Type B pancreatic cell (in vitro differentiated cells): ENCODE data around the gene MAP7D2. TPM values are rescaled to one million over a fixed set of nuclear protein-coding genes. Genes with fewer than 3 reads are reported as not detected.
A peak's percentile ranks its signal among the peaks of the same experiment; 100 is the strongest.

Experiments used
- DNase-seq: peaks from one replicate; pipeline ENCODE4 v3.0.0; 2021; ENCODE audit warnings: mixed read lengths; ENCODE audit not compliant: unreplicated experiment; ENCODE audit errors: extremely low spot score
- H3K27ac Mint-ChIP-seq: 2 replicates; pipeline ENCODE4 v1.8.0; 2021; ENCODE audit warnings: mild to moderate bottlenecking, mixed read lengths
- H3K27me3 Mint-ChIP-seq: 2 replicates; pipeline ENCODE4 v1.8.0; 2021; ENCODE audit warnings: mixed read lengths
- H3K36me3 Mint-ChIP-seq: 2 replicates; pipeline ENCODE4 v1.8.0; 2021; ENCODE audit warnings: mixed read lengths
- H3K4me1 Mint-ChIP-seq: one replicate; pipeline ENCODE4 v1.8.0; 2021; ENCODE audit warnings: mixed read lengths; ENCODE audit not compliant: unreplicated experiment
- H3K4me3 Mint-ChIP-seq: 2 replicates; pipeline ENCODE4 v1.8.0; 2021; ENCODE audit warnings: mild to moderate bottlenecking, mixed read lengths
- H3K9me3 Mint-ChIP-seq: 2 replicates; pipeline ENCODE4 v1.8.0; 2021; ENCODE audit warnings: mixed read lengths
- CTCF ChIP-seq: fragments of 200-600 bp; sonication (generic); conservative IDR thresholded peaks from 2 replicates; pipeline ENCODE4 v1.5.0; 2021; ENCODE audit warnings: antibody characterized with exemption, mild to moderate bottlenecking
- total RNA-seq: library from RNA; stranded (reverse); gene quantifications from 2 replicates; pipeline ENCODE4 v1.2.1, GENCODE V29; 2021; ENCODE audit warnings: low replicate concordance

Gene MAP7D2
- total RNA-seq, 1 donor from 2014 or later, result 2.0 TPM

- Mint-ChIP-seq H3K36me3 (no peaks in the 10 kb centered on the region), H3K4me3 (no peak overlapping the region), H3K9me3 (no peaks in the 10 kb centered on the region), H3K27me3 (no peaks in the 10 kb centered on the region), H3K27ac (no peak overlapping the region), H3K4me1 (no peaks in the 10 kb centered on the region)
- no peak for DNase-seq
- TF ChIP-seq CTCF, result no peak
Observed at GRCh38 chrX:20037186-20037585, 79.5 kb downstream of the MAP7D2 start.

DNA sequence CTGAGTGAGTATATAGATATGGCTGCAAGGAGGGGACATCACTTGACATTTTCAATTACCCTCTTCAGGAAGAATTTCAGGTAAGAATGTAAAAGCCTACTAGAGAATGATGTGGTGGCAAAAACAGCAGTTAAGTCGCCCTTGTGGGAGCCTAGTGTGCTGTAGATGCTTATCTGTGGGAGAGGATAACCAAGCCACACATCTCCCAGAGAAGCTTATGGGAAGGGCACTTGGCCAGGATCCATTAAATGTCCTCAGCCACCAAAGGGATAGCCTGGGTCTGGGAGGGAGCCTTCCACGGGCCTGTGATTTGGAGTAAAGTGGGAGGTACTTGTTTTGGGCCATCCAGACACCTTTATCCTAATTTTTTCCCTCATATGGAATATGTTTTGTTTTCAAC is 84.5 kb downstream of the MAP7D2 start:
- Mint-ChIP-seq H3K27ac (no peak overlapping the region), H3K36me3 (peaks cover 4% of the 10 kb centered on the region), H3K4me3 (no peak overlapping the region), H3K4me1 (no peaks in the 10 kb centered on the region), H3K27me3 (no peaks in the 10 kb centered on the region), H3K9me3 (no peaks in the 10 kb centered on the region)
- DNase-seq, result no peak
- no peak for TF ChIP-seq CTCF

- no peaks in the 10 kb centered on the region for H3K9me3 Mint-ChIP-seq
- peaks cover 4% of the 10 kb centered on the region for H3K36me3 Mint-ChIP-seq
- DNase-seq, result no peak
- H3K4me1 Mint-ChIP-seq, result no peaks in the 10 kb centered on the region
- peak overlapping the region; percentile 39 for H3K27ac Mint-ChIP-seq
- no peak overlapping the region for H3K4me3 Mint-ChIP-seq
- H3K27me3 Mint-ChIP-seq, result no peaks in the 10 kb centered on the region
- TF ChIP-seq CTCF, result no peak
Observed at GRCh38 chrX:20029728-20030127, 87.0 kb downstream of the MAP7D2 start.

DNA sequence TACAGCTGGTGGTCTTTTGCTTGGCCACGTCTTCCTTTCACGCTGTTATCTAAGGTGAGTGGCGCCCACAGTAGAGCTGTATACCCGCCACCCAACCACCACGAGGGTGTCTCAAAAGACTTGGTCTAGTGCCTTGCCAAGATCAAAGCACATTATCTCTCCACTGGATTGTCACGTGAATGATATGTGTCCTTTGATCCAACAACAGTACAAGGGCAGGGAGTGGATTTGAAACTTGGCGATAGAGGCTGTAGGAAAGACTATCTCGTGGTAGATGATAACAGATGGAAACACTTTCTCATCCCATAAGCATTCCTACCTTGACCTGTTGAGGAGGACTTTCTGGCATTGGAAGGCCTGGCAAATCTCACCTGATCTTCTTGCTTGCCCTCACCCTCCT is 88.1 kb downstream of the MAP7D2 start:
- Mint-ChIP-seq H3K4me1 (no peaks in the 10 kb centered on the region), H3K27ac (no peak overlapping the region), H3K4me3 (no peak overlapping the region), H3K27me3 (no peaks in the 10 kb centered on the region), H3K9me3 (no peaks in the 10 kb centered on the region), H3K36me3 (peaks cover 4% of the 10 kb centered on the region)
- no peak for TF ChIP-seq CTCF
- no peak for DNase-seq

DNA sequence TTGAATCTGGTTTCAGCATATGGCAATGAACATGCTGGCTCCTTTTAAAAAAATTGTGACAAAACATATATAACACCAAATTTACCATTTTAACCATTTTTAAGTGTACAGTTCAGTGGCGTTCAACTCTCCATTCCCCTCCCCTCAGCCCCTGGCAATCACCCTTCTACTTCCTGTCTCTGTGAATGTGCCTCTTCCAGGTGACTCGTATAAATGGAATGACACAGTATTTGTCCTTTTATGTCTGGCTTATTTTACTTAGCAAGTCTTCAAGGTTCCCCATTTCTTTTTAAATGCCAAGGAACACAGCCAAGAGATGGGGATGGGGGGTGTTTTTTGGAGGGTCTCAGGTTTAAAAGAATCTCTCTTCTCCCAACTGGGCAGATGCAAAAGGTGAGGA is 90.4 kb downstream of the MAP7D2 start:
- Mint-ChIP-seq H3K4me3 (no peak overlapping the region), H3K27me3 (no peaks in the 10 kb centered on the region), H3K36me3 (no peaks in the 10 kb centered on the region), H3K4me1 (no peaks in the 10 kb centered on the region), H3K27ac (no peak overlapping the region), H3K9me3 (no peaks in the 10 kb centered on the region)
- no peak for TF ChIP-seq CTCF
- no peak for DNase-seq
